ENCODE data around the gene FNDC11. TPM values are rescaled to one million over a fixed set of nuclear protein-coding genes. Genes with fewer than 3 reads are reported as not detected.
"Not testable (repeated sequence)": the region's sequence is repeated elsewhere in the genome, so short reads cannot be mapped to it uniquely, and the experiment has no call there.

The FNDC11 gene
- total RNA-seq, 2 donors from 2014 or later: 0.42 TPM; not detected in 1

DNA sequence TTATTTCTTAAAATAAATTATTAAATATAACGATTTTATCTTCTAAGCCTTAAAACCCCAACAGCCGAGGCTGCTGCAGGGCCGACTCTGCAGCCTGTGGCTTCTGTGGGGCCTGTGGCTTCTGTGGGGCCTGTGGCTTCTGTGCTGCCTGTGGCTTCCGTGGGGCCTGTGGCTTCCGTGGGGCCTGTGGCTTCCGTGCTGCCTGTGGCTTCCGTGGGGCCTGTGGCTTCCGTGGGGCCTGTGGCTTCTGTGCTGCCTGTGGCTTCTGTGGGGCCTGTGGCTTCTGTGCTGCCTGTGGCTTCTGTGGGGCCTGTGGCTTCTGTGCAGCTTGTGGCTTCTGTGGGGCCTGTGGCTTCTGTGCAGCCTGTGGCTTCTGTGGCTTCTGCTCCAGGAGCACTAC is 47.7 kb downstream of the FNDC11 start:
- intact Hi-C loops (cut with DNase I, micrococcal nuclease); DNase-seq; ATAC-seq: not testable (repeated sequence)

DNA sequence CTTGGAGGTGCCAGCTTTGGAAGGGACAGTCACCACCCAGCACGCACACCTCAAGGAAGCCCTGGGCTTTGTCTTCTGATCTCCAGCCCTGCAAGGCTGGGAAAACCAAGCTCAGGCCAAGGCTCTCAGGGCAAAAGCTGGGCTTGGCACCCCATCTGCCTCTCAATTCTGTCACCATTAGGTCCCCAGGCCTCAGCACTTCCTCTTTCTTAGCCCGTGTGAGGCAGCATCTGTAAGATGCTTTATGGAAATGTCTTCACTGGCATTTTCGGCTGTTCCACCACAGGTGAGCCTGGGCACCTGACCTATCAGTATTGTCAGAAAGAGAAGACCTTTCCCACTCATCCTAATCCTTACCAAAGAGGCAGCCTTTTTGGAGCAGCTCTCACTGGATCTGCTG is 48.4 kb downstream of the FNDC11 start:
- ATAC-seq (no peak), DNase-seq (no peak)
- intact Hi-C loops (cut with DNase I, micrococcal nuclease): no loop called here

Other genes with a start within 250 kb of the FNDC11 start
- not detected for gene CHRNA4, start 192.8 kb upstream of the FNDC11 start, total RNA-seq
- under 1 TPM; 0.21 to 0.28 TPM for gene KCNQ2, start 81.5 kb upstream of the FNDC11 start, total RNA-seq
- gene EEF1A2, start 55.1 kb upstream of the FNDC11 start, total RNA-seq: 1 to 10 TPM; 1.3 to 1.8 TPM
- 100 to 1,000 TPM; 554 to 564 TPM for gene PPDPF, start 33.4 kb upstream of the FNDC11 start, total RNA-seq
- gene PTK6, start 16.8 kb upstream of the FNDC11 start, total RNA-seq: 100 to 1,000 TPM in 1 of 2 donors, 10 to 100 TPM in 1; 85.7 to 117 TPM
- 1 to 10 TPM; 2.4 to 4.6 TPM for gene SRMS, start 6.4 kb upstream of the FNDC11 start, total RNA-seq
- gene HELZ2, start 20.1 kb downstream of the FNDC11 start, total RNA-seq: 10 to 100 TPM; 39.2 to 43.0 TPM
- 10 to 100 TPM in 1 of 2 donors, 1 to 10 TPM in 1; 9.7 to 11.6 TPM for gene GMEB2, start 72.9 kb downstream of the FNDC11 start, total RNA-seq
- gene STMN3, start 99.3 kb downstream of the FNDC11 start, total RNA-seq: 1 to 10 TPM; 2.9 to 5.5 TPM
- gene RTEL1, start 104.2 kb downstream of the FNDC11 start, total RNA-seq: 10 to 100 TPM; 16.9 to 34.6 TPM
- gene TNFRSF6B, start 142.5 kb downstream of the FNDC11 start, total RNA-seq: 1 to 10 TPM in 1 of 2 donors, not detected in 1; 8.9 TPM
- gene ARFRP1, start 153.8 kb downstream of the FNDC11 start, total RNA-seq: 10 to 100 TPM; 52.2 to 69.5 TPM
- gene ZGPAT, start 153.9 kb downstream of the FNDC11 start, total RNA-seq: 10 to 100 TPM; 31.4 to 32.4 TPM
- 10 to 100 TPM; 11.1 to 13.4 TPM for gene LIME1, start 182.5 kb downstream of the FNDC11 start, total RNA-seq
- gene SLC2A4RG, start 185.6 kb downstream of the FNDC11 start, total RNA-seq: 10 to 100 TPM; 41.2 to 48.0 TPM

All from left colon (tissue), 2 donors.